Left forelimb (tissue), 1 donor: ENCODE data around the gene HPCAL1.

Experiments used
- DNase-seq: peaks from one replicate; pipeline ENCODE4 v3.0.0-alpha.2; 2018; ENCODE audit warnings: low spot score

HPCAL1 gene

DNA sequence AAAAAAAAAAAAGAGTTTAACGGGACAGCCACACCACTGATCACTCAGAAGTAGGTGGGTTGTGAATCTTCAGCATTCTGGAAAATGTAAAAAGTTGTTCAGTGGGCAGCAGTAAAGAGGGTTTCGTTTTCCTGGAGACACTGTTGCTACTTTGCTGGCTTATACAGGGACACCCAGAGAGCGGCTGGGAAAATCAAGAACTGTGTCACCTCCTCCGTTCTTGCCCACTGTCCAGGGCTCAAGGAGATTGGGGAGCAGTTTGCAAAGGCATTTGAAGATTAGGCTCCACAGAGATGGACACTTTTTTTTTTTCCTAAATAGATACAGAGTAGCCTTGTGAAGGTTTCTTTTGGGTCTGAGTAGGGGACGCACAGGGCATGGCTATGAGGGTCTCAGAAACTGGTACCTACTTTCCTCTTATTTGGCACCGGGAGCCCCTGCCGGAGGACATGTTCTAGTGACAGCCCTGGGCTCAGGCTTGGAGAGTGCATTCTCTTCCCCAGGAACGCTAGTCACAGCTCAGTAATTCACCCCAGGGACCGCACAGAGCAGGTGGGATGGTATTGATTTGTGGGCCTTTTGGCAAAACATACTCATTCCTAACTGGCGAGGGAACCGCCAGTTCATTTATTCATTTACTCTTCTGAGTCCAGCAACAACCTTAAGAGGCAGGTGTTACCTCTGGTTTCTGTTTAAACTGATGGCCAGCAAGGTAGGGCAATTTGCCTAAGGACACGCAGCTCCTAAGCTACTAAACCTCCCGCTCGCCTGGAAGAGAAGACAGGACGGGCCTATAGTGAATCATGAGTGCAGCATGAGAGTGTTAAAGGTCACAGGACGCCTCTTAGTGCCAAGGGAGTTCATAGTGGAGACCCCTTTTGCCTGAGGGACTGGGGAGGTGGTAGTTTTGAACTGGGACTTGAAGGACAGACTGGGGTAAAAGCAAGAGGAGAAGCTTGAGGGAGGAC is 53.1 kb downstream of the HPCAL1 start:
- DNase-seq: no peak

- no peak for DNase-seq
These were observed 53.7 kb downstream of the HPCAL1 start for GRCh38 chr2:10356439-10356811.

- no peak for DNase-seq
These were observed 54.8 kb downstream of the HPCAL1 start for GRCh38 chr2:10357193-10358169.

DNA sequence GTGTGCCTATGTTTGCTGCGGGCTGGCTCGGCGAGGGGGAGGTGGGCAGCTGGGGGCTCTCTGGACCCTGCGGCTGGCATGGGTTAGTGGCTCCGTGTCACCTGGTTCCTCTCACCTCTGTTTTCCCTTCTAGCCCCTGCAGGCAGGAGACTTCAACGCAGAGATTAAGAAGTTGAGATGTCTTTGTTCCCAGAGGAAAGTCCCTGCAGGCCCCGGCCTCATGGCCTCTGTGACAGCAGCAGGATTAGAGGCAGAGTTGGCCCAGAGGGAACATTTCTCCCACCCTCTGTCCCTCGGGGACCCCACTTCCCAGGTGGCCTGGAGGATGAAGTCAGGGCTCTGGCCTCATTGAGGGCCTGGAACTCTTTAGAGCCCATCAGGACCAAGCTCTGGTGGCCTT is 56.5 kb downstream of the HPCAL1 start:
- DNase-seq: no peak

GRCh38 chr2:10359731-10360329 is 57.1 kb downstream of the HPCAL1 start:
- no peak for DNase-seq

- no peak for DNase-seq
These were observed 57.8 kb downstream of the HPCAL1 start for GRCh38 chr2:10360460-10360849.

DNA sequence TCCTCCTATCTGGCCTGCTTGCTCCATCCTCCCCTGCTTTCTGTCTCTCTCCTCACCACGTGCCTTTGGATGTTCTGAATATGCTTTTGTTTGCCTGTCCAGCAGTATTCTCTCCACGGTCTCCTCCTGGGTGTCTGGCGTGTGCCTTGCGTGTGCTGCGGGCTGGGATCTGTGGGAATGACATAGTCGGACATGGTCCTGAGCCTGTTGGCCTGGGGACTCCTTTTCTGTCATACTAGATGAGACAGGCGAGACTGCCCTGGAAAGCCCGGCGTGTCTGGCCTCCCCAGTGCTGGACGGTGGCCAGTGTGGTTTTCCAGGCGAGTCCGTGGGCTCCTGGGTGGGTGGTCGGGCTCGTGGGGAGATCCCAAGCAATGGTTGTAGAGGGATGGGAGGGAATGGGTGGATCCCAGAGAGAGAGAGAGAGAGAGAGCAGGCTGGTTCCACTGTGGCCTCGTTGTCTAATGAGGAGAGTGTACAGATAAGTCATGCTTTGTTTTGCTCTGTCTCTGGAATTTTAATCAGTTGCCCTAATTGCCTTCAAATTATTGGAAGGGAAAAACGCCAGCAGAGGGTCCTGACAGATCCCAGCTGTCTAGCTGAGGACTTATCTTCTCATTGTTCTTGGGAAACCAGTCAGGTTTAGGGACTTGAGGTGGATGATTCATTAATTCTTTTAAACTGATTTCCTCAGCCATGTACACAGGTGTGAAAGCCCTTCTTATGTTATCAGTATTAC is 58.3 kb downstream of the HPCAL1 start:
- DNase-seq: no peak

DNA sequence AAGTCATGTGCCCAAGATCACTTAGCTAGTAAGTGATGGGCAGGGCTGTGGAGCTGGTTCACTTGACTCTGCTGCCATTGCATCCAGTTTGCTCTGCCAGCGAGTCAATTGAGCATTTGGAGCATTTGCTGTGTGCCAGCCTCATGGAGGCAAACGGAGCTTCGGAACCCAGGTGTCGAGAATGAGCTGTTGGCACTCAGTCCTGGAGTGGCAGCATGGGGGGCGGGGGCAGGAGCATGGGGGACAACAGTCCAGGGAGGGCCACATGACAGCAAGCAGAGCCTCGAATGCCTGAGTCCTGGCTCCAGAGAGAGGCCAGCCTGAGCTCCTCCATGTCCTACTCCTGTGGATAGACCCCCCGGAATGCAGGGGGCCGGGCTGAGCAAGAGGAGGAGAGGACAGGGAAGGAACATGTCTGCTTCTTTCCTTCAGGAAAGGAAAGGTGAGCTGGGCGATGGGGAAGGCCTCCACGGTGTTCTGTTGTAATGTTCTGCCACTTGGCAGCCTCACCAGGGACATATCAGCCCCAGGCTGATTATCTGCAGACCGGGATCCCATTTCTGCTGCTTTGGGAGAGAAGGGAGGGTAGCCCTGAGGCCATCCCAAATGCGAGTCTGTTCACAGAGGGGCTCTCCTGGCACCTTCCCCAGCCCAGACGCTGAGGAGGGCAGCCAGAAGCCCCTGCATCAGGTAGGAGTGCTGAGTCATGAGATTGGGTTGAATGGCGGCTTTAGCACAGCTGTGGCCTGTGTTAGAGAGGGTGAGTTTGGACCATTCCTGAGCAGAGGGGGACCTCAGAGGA is 59.6 kb downstream of the HPCAL1 start:
- DNase-seq: no peak

DNA sequence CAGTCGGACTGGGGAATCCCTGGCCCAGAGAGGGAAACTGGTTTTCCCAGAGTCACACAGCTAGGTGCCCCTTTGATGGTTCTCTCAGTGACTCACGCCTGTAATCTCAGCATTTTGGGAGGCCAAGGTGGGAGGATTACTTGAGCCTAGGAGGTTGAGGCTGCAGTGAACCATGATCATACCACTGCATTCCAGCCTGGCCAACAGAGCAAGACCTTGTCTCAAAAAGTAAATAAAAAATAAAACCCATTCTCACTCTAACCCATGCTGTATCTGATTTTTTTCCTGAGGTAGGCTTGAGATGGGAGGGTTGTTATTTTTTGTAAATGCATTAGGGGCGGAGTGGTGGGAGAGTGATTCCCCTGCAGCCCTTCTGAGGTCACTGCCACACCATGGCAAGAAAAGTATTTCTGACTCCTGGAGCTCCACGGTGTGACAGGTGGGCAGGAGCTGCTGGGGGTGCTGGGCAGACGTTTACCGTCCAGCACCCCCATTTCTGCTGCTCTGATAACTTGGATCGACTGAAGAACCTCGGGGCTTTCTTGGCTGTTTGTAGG is 60.3 kb downstream of the HPCAL1 start:
- no peak for DNase-seq

- no peak for DNase-seq
These were observed 61.3 kb downstream of the HPCAL1 start for GRCh38 chr2:10363861-10364610.

GRCh38 chr2:10365412-10365811 is 62.7 kb downstream of the HPCAL1 start:
- DNase-seq: no peak

- DNase-seq: no peak
These were observed 64.0 kb downstream of the HPCAL1 start for GRCh38 chr2:10366601-10367270.

DNA sequence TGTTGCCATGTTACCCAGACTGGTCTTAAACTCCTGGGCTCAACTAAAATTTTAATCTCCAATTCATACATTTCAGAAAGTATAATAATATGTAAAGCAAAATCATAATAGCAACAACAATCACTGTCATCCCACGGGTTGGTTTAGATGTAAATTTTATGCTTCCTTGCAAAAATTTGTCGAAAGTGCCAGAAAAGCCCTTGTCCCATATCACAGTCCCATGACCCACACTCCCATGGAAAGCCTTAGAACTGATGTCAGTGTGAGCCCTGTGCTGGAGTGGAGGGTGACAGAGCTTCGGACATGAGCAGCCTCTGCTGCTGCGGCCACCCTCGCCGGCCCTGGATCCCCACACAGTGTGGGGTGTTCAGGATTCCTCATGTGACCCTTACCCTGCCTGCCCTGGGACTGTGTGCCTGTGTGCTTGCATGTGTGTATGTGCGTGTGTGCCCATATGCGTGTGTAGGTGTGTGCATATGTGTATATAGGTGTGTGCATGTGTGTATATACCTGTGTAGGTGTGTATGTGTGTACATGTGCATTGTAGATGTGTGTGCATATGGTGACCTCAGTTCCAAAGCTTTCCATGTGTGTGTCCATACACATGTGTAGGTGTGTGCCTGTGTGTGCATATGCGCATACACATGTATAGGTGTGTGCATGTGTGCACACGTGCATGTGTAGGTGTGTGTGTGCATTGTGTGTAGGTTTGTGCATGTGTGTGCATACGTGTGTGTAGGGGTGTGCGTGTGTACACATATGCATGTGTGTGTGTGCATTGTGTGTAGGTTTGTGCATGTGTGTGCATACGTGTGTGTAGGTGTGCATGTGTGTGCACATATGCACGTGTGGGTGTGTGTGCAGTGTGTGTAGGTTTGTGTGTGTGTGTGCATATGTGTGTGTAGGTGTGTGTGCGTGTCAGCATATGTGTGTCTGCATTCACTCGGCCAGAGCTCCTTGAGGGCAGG is 65.1 kb downstream of the HPCAL1 start:
- DNase-seq: no peak

- DNase-seq: no peak
These were observed 66.0 kb downstream of the HPCAL1 start for GRCh38 chr2:10368491-10369231.

DNA sequence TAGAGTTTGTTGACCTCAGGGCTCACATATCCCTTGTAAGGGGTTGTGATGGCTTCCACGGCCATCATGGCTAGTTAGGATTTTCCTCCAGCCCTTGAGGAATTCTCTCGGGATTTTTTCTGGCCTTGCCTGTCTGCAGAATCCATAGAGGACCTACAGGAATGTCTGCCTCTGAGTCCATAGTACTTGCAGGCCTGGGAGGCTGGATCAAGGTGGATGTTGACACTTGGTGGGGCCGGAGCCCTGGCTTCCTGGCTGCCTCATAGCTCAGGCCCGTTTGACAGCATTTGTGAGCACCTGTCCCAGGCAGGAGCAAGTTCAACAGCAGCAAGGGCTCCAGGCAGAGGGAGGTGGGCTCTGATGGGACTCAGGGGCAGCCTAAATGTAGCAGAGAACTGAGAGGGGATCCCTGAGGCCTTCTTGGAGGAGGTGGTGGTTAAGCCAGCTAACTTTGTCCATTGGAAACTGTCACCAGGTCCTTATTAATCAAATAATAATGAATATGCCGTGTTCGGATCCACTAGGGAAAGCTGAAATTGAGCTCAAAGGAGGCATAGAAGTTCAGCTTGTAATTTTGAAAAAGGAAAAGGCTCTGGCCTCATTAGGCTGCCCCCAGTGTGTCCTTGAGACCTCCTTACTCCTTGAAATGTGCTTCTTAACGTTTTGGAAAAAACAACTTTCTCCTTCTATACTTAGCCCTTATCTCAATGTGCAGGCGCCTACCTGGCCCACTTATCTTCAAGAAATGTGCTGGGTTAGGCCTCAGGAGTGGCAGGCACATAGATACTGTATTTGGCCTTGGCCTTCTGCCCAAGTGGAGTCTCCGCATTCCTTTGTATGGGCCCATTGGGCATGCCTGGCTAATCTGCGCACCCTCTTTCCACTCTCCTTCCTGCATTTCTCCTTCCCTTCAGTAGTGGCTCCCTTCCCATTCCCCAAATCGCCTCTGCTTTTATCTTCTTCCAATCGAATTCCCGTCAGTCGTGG is 66.9 kb downstream of the HPCAL1 start:
- no peak for DNase-seq

- no peak for DNase-seq
These were observed 67.7 kb downstream of the HPCAL1 start for GRCh38 chr2:10370390-10370789.
